Parathyroid adenoma (tissue), 2 donors: Measurements from ENCODE around the gene PNPLA6.

Source experiments
- H2AFZ ChIP-seq: fragments of 300-600 bp; sonication (generic); one replicate; pipeline ENCODE4 v1.7.0; 2017; ENCODE audit warnings: antibody characterized with exemption, mild to moderate bottlenecking
- H3K27ac ChIP-seq: fragments of 300-600 bp; sonication (generic); one replicate; pipeline ENCODE4 v1.7.0; 2017
- H3K27me3 ChIP-seq: fragments of 300-600 bp; sonication (generic); one replicate; pipeline ENCODE4 v1.7.0; 2017; ENCODE audit warnings: low read length; ENCODE audit not compliant: control insufficient read depth, insufficient read depth
- H3K36me3 ChIP-seq: fragments of 300-600 bp; sonication (generic); one replicate; pipeline ENCODE4 v1.7.0; 2017; ENCODE audit warnings: low read length; ENCODE audit not compliant: control insufficient read depth, insufficient read depth
- H3K4me1 ChIP-seq: fragments of 300-600 bp; sonication (generic); one replicate; pipeline ENCODE4 v1.7.0; 2017; ENCODE audit warnings: control low read depth
- H3K4me2 ChIP-seq: fragments of 300-600 bp; sonication (generic); one replicate; pipeline ENCODE4 v1.7.0; 2017; ENCODE audit warnings: low read length
- H3K4me3 ChIP-seq: fragments of 300-600 bp; sonication (generic); one replicate; pipeline ENCODE4 v1.7.0; 2017; ENCODE audit warnings: low read depth, low read length
- H3K79me2 ChIP-seq: fragments of 300-600 bp; sonication (generic); one replicate; pipeline ENCODE4 v1.7.0; 2017; ENCODE audit warnings: control low read depth
- H3K9ac ChIP-seq: fragments of 300-600 bp; sonication (generic); one replicate; pipeline ENCODE4 v1.7.0; 2017; ENCODE audit warnings: mild to moderate bottlenecking
- H3K9me3 ChIP-seq: fragments of 300-600 bp; sonication (generic); one replicate; pipeline ENCODE4 v1.7.0; 2017; ENCODE audit warnings: low read length; ENCODE audit not compliant: control insufficient read depth
- CTCF ChIP-seq: fragments of 300-600 bp; sonication (generic); IDR thresholded peaks from one replicate; pipeline ENCODE4 v1.7.0; 2017; ENCODE audit warnings: antibody characterized with exemption, mild to moderate bottlenecking
- donor health status: primary hyperparathyroidism.

PNPLA6 gene

DNA sequence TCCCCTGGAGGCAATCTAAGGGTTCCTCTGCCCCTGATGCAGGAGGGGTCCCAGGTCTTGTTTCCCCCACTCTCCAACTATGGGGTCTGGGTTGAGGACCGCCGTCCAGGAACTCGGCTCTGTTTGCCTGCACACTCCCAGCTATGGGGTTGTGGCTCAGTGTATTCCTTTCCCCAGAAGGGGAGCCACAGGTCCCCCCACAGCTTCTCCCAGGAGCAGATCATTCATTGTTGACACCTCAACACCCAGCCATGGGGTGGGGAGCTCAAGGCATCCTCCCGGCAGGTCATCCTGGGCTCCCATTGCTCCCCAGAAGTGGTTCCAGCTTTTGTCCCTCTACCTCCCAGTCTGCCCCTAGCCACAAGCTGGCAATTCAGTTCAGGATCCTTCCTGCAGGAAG is 18.6 kb upstream of the PNPLA6 start:
- H3K9me3 ChIP-seq, result no peaks in the 10 kb centered on the region
- H3K36me3 ChIP-seq, result no peaks in the 10 kb centered on the region
- no peaks in the 10 kb centered on the region for H3K27me3 ChIP-seq
- peak overlapping the region; percentile 83 for H3K4me3 ChIP-seq
- no peak for TF ChIP-seq CTCF
- H3K27ac ChIP-seq, result peak overlapping the region; percentile 73
- peak overlapping the region; percentile 49 for H3K9ac ChIP-seq
- H3K79me2 ChIP-seq, result no peaks in the 10 kb centered on the region
- H3K4me2 ChIP-seq, result peak overlapping the region; percentile 98
- H3K4me1 ChIP-seq, result peaks cover 16% of the 10 kb centered on the region
- no peak overlapping the region for H2AFZ ChIP-seq

- Histone ChIP-seq H2AFZ (no peak overlapping the region), H3K4me1 (peaks cover 18% of the 10 kb centered on the region), H3K4me2 (no peak overlapping the region), H3K9me3 (no peaks in the 10 kb centered on the region), H3K4me3 (no peak overlapping the region), H3K27me3 (no peaks in the 10 kb centered on the region), H3K27ac (no peak overlapping the region), H3K9ac (no peak overlapping the region), H3K79me2 (peaks cover 2% of the 10 kb centered on the region), H3K36me3 (no peaks in the 10 kb centered on the region)
- no peak for TF ChIP-seq CTCF
These were observed 16.0 kb upstream of the PNPLA6 start for GRCh38 chr19:7519361-7520130.

DNA sequence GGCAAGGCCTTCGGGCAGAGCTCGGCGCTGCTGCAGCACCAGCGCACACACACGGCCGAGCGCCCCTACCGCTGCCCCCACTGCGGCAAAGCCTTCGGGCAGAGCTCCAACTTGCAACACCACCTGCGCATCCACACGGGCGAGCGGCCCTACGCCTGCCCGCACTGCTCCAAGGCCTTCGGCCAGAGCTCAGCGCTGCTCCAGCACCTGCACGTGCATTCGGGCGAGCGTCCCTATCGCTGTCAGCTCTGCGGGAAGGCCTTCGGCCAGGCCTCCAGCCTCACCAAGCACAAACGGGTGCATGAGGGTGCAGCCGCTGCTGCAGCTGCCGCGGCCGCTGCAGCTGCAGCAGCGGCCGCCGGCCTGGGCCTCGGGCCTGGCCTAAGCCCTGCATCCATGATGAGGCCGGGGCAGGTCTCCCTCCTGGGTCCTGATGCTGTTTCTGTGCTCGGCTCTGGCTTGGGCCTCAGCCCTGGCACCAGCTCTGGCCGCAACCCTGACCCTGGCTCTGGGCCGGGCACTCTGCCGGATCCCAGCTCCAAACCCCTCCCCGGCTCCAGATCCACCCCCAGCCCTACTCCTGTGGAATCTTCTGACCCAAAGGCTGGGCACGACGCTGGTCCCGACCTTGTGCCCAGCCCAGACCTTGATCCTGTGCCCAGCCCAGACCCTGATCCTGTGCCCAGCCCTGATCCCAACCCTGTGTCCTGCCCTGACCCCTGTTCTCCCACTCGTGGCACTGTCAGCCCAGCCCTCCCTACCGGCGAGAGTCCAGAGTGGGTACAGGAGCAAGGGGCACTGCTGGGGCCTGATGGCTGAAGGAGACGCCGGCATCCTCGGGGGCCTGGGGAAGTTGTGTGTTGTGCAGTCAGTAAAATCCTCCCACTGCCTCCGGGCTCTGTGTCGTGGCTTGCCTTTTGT is 15.1 kb upstream of the PNPLA6 start:
- TF ChIP-seq CTCF, result no peak
- peaks cover 2% of the 10 kb centered on the region for H3K79me2 ChIP-seq
- H3K27me3 ChIP-seq, result no peaks in the 10 kb centered on the region
- no peaks in the 10 kb centered on the region for H3K36me3 ChIP-seq
- H3K27ac ChIP-seq, result no peak overlapping the region
- no peaks in the 10 kb centered on the region for H3K9me3 ChIP-seq
- peaks cover 12% of the 10 kb centered on the region for H3K4me1 ChIP-seq
- H3K4me2 ChIP-seq, result no peak overlapping the region
- no peak overlapping the region for H2AFZ ChIP-seq
- H3K9ac ChIP-seq, result no peak overlapping the region
- no peak overlapping the region for H3K4me3 ChIP-seq

DNA sequence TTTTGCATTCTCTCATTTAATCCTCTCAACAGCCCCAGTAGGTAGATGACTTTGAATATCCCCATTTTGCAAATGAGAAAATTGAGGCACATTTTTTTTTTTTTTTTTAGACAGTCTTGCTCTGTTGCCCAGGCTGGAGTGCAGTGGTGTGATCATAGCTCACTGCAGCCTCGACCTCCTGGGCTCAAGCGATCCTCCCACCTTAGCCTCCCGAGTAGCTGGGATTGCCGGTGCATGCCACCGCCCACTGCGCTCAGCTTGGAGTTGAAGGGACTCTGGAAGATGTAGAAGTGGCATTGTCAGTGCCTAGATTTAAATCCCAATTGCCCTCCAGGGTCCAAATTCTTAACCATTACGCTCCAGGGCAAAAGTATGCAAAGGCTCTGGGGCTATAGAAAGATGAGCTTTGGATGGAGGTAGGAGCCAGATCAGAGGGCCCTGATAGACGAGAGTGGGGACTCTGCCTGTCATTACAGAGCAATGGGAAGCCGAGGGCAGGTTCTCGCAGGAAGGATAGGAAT is 13.9 kb upstream of the PNPLA6 start:
- H3K79me2 ChIP-seq, result peaks cover 2% of the 10 kb centered on the region
- no peaks in the 10 kb centered on the region for H3K9me3 ChIP-seq
- H3K4me1 ChIP-seq, result peaks cover 10% of the 10 kb centered on the region
- peak overlapping the region; percentile 95 for H3K4me2 ChIP-seq
- no peaks in the 10 kb centered on the region for H3K27me3 ChIP-seq
- H3K36me3 ChIP-seq, result no peaks in the 10 kb centered on the region
- H3K27ac ChIP-seq, result peak overlapping the region; percentile 43
- peak overlapping the region; percentile 80 for H2AFZ ChIP-seq
- TF ChIP-seq CTCF, result no peak
- H3K4me3 ChIP-seq, result no peak overlapping the region
- H3K9ac ChIP-seq, result no peak overlapping the region
